BJ (cell line): Measurements from ENCODE around the gene RAD51C. TPM values are rescaled to one million over a fixed set of nuclear protein-coding genes. Genes with fewer than 3 reads are reported as not detected.
"Not testable (repeated sequence)": the region's sequence is repeated elsewhere in the genome, so short reads cannot be mapped to it uniquely, and the experiment has no call there.

ENCODE experiments used
- CTCF ChIA-PET: fragments of 350-600 bp; formaldehyde crosslinking; extraction: SDS; loops from one replicate; lab custom pipeline; 2021; ENCODE audit warnings: antibody characterized with exemption, inconsistent platforms; lab: Yijun Ruan, JAX
- POLR2A ChIA-PET: fragments of 300-600 bp; sonication (Branson Sonifier 250); formaldehyde crosslinking; extraction: SDS; loops from one replicate; lab custom pipeline; 2021; ENCODE audit warnings: antibody characterized with exemption; lab: Charles Lee
- DNase-seq: peaks from one replicate; pipeline ENCODE4 v3.0.0-alpha.2; 2011; ENCODE audit warnings: low read depth
- H3K27me3 ChIP-seq: 2 replicates; pipeline ENCODE4 v1.6.0; 2011; ENCODE audit warnings: low read length; ENCODE audit not compliant: control insufficient read depth, insufficient read depth
- H3K36me3 ChIP-seq: 2 replicates; pipeline ENCODE4 v1.5.1; 2011; ENCODE audit warnings: low read length; ENCODE audit not compliant: control insufficient read depth, insufficient read depth
- H3K4me3 ChIP-seq: 2 replicates; pipeline ENCODE4 v1.5.1; 2011; ENCODE audit warnings: low read depth, mild to moderate bottlenecking, control low read depth, low read length
- polyA plus RNA-seq: library from polyadenylated mRNA; depleted of rRNA; stranded (reverse); fragments of >200 nt; gene quantifications from 2 replicates; pipeline ENCODE4 v1.2.3, GENCODE V29; 2011
- TF ChIP-seq, protein P1 (sequence below): IDR thresholded peaks from 2 replicates; pipeline ENCODE4 v1.5.1; 2011; ENCODE audit warnings: low read depth, mild to moderate bottlenecking, control low read depth, inconsistent platforms, low read length, moderate library complexity; ENCODE audit not compliant: insufficient read depth

The RAD51C gene
- polyA plus RNA-seq, 1 experiment = 15.0 TPM

DNA sequence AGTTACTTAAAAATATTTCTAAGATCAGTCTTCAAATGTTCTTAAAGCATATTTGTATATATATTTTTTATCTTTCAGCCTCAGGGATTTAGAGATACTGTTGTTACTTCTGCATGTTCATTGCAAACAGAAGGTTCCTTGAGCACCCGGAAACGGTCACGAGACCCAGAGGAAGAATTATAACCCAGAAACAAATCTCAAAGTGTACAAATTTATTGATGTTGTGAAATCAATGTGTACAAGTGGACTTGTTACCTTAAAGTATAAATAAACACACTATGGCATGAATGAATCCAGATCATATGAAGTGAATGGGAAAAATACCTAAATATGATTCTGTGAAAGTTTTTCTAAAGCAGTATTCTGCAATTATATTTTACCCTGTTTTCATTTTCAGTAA is 41.6 kb downstream of the RAD51C start:
- DNase-seq = no peak

DNA sequence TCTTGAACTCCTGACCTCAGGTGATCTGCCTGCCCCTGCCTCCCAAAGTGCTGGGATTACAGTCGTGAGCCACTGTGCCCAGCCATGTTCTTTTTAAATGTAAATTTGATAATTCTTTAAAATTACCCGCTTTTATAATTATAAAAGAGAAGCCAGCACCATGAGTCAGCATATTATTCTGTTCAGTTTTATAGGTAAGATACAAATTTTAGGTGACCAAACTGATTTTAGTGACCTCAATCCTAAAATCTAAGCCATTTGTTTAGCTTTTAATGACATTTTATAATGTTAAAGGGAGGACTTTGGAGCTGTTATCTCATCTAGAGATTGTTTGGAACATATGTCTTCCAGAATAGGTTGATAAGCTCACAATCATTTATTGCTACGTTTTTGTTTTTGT is 42.4 kb downstream of the RAD51C start:
- H3K27me3 ChIP-seq = no peaks in the 10 kb centered on the region
- no peaks in the 10 kb centered on the region for H3K36me3 ChIP-seq
- POLR2A ChIA-PET = no interaction called here
- no peak for DNase-seq
- TF ChIP-seq, protein P1, sequence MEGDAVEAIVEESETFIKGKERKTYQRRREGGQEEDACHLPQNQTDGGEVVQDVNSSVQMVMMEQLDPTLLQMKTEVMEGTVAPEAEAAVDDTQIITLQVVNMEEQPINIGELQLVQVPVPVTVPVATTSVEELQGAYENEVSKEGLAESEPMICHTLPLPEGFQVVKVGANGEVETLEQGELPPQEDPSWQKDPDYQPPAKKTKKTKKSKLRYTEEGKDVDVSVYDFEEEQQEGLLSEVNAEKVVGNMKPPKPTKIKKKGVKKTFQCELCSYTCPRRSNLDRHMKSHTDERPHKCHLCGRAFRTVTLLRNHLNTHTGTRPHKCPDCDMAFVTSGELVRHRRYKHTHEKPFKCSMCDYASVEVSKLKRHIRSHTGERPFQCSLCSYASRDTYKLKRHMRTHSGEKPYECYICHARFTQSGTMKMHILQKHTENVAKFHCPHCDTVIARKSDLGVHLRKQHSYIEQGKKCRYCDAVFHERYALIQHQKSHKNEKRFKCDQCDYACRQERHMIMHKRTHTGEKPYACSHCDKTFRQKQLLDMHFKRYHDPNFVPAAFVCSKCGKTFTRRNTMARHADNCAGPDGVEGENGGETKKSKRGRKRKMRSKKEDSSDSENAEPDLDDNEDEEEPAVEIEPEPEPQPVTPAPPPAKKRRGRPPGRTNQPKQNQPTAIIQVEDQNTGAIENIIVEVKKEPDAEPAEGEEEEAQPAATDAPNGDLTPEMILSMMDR = no peak
- CTCF ChIA-PET = no interaction called here
- H3K4me3 ChIP-seq = no peak overlapping the region

More for the DNA sequence above, 41.6 kb downstream of the RAD51C start:
- ChIA-PET POLR2A (no interaction called here), CTCF (interaction anchor here (0.6 kb wide), 1 partner anchor 171 kb away, joined by 3 read pairs; no protein-coding TSS in a partner anchor)
- Histone ChIP-seq H3K27me3 (no peaks in the 10 kb centered on the region), H3K4me3 (no peak overlapping the region), H3K36me3 (no peaks in the 10 kb centered on the region)
- TF ChIP-seq, protein P1 = no peak

DNA sequence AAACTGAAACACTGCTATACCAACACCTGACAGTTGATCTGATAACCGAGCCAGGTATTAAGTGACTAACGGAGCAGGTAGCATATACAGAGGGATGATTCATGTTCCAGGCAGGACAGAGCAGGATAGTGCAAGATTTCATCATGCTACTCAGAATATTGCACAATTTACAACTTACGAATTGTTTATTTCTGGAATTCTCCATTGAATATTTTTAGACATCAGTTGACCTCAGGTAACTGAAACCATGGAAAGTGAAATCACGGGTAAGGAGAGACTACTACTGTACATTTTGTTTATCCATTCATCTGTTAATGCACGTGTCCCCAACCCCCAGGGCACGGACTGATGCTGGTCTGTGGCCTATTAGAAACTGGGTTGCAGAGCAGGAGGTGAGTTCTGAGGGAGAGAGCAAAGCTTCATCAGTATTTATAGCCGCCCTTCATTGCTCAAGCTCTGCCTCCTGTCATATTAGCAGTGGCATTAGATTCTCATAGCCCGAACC is 48.8 kb downstream of the RAD51C start:
- Histone ChIP-seq H3K36me3 (no peaks in the 10 kb centered on the region), H3K27me3 (no peaks in the 10 kb centered on the region), H3K4me3 (no peak overlapping the region)
- TF ChIP-seq, protein P1 = no peak
- DNase-seq = peak; percentile 9
- ChIA-PET POLR2A (no interaction called here), CTCF (no interaction called here)

DNA sequence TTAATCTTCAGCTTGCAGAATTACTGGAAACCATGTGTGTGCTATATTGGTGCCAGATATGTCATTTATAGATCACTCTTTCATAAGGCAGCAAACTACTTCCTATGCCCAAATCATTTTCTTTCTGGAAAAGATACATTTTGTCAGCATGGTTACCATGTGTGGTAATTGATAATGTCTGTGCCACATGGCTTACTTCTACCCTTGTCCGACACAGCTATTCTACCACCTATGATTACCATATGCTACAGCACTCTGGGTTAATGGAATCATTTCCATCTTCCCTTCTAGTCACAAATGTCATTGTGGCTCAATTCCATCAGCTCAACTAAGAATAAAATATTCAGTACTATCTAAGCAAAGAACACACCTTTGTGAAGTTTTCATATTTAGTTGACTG is 55.3 kb downstream of the RAD51C start:
- TF ChIP-seq, protein P1 = no peak
- DNase-seq = no peak
- Histone ChIP-seq H3K4me3 (no peak overlapping the region), H3K27me3 (peaks cover 3% of the 10 kb centered on the region; the same call in 1 of the 2 replicates), H3K36me3 (no peaks in the 10 kb centered on the region)
- CTCF ChIA-PET = interaction anchor here (1.2 kb wide), 1 partner anchor 12 kb away, joined by 3 read pairs; no protein-coding TSS in a partner anchor
- POLR2A ChIA-PET = no interaction called here

DNA sequence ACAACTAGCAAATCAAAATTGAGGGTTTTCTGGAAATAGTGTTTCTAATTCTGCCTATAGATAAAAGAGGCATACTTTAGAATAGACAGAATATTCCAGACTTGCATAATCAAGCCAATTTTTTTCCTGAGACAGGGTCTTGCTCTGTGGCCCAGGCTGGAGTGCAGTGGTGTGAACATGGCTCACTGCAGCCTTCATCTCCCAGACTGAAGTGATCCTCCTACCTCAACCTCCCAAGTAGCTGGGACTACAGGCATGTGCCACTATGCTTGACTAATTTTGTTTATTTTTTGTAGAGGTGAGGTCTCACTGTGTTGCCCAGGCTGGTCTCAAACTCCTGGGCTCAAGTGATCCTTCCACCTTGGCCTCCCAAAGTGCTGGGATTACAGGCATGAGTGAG is 57.2 kb downstream of the RAD51C start:
- H3K4me3 ChIP-seq, DNase-seq, H3K27me3 ChIP-seq, CTCF ChIA-PET, POLR2A ChIA-PET, H3K36me3 ChIP-seq: not testable (repeated sequence)

DNA sequence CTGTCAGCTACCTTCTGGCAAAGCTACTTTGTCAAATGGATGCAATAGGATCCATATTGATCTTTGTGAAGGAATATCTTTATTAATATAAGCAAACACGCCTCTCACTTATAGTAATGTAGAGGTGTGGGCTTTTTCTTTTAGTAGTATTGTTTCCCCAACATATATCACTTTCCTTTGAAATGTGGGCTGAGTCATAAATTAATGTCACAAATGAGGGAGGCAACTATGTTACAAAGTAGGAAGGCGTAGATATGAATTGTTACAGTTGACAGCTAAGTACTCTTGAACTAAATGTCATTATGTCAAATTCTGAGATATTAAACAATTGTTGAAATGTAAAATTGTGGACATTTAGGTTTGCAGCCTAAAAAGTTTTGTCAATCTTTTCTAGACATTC is 60.6 kb downstream of the RAD51C start:
- Histone ChIP-seq H3K4me3 (no peak overlapping the region), H3K36me3 (no peaks in the 10 kb centered on the region), H3K27me3 (peaks cover 12% of the 10 kb centered on the region)
- POLR2A ChIA-PET = no interaction called here
- no peak for DNase-seq
- CTCF ChIA-PET = no interaction called here
- TF ChIP-seq, protein P1 = no peak
